SU-DHL-6 (cell line): ENCODE results near the gene PEX10.

ENCODE experiments used
- H2AFZ ChIP-seq: fragments of 200-600 bp; sonication (generic); 2 replicates; pipeline ENCODE4 v1.6.1; 2014; ENCODE audit warnings: low read depth, mild to moderate bottlenecking, moderate library complexity, mixed read lengths, antibody characterized with exemption, low read length; ENCODE audit not compliant: severe bottlenecking
- H3F3A ChIP-seq: fragments of 200-600 bp; shearing (Covaris generic); 2 replicates; pipeline ENCODE4 v1.6.0; 2016; ENCODE audit warnings: antibody characterized with exemption, mild to moderate bottlenecking; ENCODE audit not compliant: insufficient read depth
- H3K27ac ChIP-seq: fragments of 200-600 bp; sonication (generic); 2 replicates; pipeline ENCODE4 v1.5.1; 2016; ENCODE audit warnings: low read depth, mild to moderate bottlenecking, low read length, moderate library complexity, mixed read lengths
- H3K27me3 ChIP-seq: fragments of 200-600 bp; sonication (generic), shearing (Covaris generic); 2 replicates; pipeline ENCODE4 v1.6.0; 2014; ENCODE audit warnings: mild to moderate bottlenecking, low read length
- H3K36me3 ChIP-seq: fragments of 200-600 bp; sonication (generic); 2 replicates; pipeline ENCODE4 v1.6.1; 2014; ENCODE audit warnings: mild to moderate bottlenecking, low read length, mixed read lengths
- H3K4me2 ChIP-seq: fragments of 300-600, 200-600 bp; shearing (Covaris generic), sonication (generic); 2 replicates; pipeline ENCODE4 v1.6.0; 2014; ENCODE audit warnings: low read length, low read depth, mild to moderate bottlenecking; ENCODE audit not compliant: poor library complexity, severe bottlenecking
- H3K4me3 ChIP-seq: fragments of 200-600 bp; sonication (generic); 2 replicates; pipeline ENCODE4 v1.5.1; 2014; ENCODE audit warnings: antibody characterized with exemption, low read length, mild to moderate bottlenecking, mixed read lengths; ENCODE audit not compliant: insufficient read depth, poor library complexity, severe bottlenecking
- H3K79me2 ChIP-seq: fragments of 200-600 bp; sonication (generic); 2 replicates; pipeline ENCODE4 v1.6.1; 2014; ENCODE audit warnings: mild to moderate bottlenecking, low read length, moderate library complexity; ENCODE audit not compliant: insufficient read depth
- H3K9ac ChIP-seq: fragments of 200-600 bp; sonication (generic); 2 replicates; pipeline ENCODE4 v1.7.0; 2014; ENCODE audit warnings: mild to moderate bottlenecking, low read length
- H3K9me2 ChIP-seq: fragments of 200-600 bp; sonication (generic); replicated peaks from 2 replicates; pipeline ENCODE4 v1.6.1; 2014; ENCODE audit warnings: low read length; ENCODE audit not compliant: insufficient read depth
- H3K9me3 ChIP-seq: fragments of 200-600 bp; sonication (generic); 2 replicates; pipeline ENCODE4 v1.6.1; 2014; ENCODE audit warnings: low read length, mixed read lengths; ENCODE audit not compliant: insufficient read depth
- H4K20me1 ChIP-seq: fragments of 200-600 bp; sonication (generic); 2 replicates; pipeline ENCODE4 v1.6.1; 2014; ENCODE audit warnings: low read depth, mild to moderate bottlenecking, antibody characterized with exemption, low read length, moderate library complexity, mixed read lengths
- EZH2phosphoT487 ChIP-seq: fragments of 200-600 bp; sonication (generic), shearing (Covaris generic); conservative IDR thresholded peaks from 2 replicates; pipeline ENCODE4 v1.6.1; 2018; ENCODE audit warnings: mild to moderate bottlenecking, antibody characterized with exemption, low read length, moderate library complexity, mixed read lengths
- TF ChIP-seq, protein P1 (sequence below): fragments of 200-600 bp; sonication (generic); IDR thresholded peaks from one replicate; pipeline ENCODE4 v1.5.1; 2017; ENCODE audit warnings: antibody characterized with exemption, mild to moderate bottlenecking, low read length, moderate library complexity; ENCODE audit not compliant: insufficient read depth, poor library complexity, severe bottlenecking

The PEX10 gene

GRCh38 chr1:2438038-2438437, 25.7 kb upstream of the PEX10 start:
- H3K27me3 ChIP-seq: no peaks in the 10 kb centered on the region
- no peaks in the 10 kb centered on the region for H3K36me3 ChIP-seq
- TF ChIP-seq EZH2phosphoT487: no peak
- TF ChIP-seq, protein P1, sequence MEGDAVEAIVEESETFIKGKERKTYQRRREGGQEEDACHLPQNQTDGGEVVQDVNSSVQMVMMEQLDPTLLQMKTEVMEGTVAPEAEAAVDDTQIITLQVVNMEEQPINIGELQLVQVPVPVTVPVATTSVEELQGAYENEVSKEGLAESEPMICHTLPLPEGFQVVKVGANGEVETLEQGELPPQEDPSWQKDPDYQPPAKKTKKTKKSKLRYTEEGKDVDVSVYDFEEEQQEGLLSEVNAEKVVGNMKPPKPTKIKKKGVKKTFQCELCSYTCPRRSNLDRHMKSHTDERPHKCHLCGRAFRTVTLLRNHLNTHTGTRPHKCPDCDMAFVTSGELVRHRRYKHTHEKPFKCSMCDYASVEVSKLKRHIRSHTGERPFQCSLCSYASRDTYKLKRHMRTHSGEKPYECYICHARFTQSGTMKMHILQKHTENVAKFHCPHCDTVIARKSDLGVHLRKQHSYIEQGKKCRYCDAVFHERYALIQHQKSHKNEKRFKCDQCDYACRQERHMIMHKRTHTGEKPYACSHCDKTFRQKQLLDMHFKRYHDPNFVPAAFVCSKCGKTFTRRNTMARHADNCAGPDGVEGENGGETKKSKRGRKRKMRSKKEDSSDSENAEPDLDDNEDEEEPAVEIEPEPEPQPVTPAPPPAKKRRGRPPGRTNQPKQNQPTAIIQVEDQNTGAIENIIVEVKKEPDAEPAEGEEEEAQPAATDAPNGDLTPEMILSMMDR: no peak
- H4K20me1 ChIP-seq: no peaks in the 10 kb centered on the region
- no peak overlapping the region for H3K4me3 ChIP-seq
- H3K9me2 ChIP-seq: no peaks in the 10 kb centered on the region
- no peak overlapping the region for H3K9ac ChIP-seq
- H3K79me2 ChIP-seq: no peaks in the 10 kb centered on the region
- H3K9me3 ChIP-seq: no peaks in the 10 kb centered on the region
- no peaks in the 10 kb centered on the region for H3F3A ChIP-seq
- no peak overlapping the region for H2AFZ ChIP-seq
- H3K4me2 ChIP-seq: no peak overlapping the region
- no peak overlapping the region for H3K27ac ChIP-seq

DNA sequence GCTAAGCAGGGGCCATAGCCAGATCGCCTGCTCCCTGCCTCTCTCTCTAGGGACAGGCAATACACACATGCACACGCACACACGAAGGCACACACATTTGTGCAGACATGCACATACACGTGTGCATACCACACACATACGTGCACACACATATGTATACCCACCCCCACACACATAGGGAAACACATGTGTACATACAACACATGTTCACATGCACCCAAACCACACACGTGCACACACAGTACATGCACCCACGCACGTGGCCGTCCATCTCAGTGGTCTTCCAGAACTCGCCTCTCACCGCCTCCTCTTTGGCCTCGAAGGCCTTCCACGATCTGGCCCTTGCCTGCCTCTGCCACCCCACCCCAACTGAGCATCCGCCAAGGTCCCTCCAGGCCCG, 25.3 kb upstream of the PEX10 start:
- H3K36me3 ChIP-seq: no peaks in the 10 kb centered on the region
- H3K4me2 ChIP-seq: no peak overlapping the region
- no peaks in the 10 kb centered on the region for H3F3A ChIP-seq
- H4K20me1 ChIP-seq: no peaks in the 10 kb centered on the region
- no peaks in the 10 kb centered on the region for H3K9me2 ChIP-seq
- no peak overlapping the region for H2AFZ ChIP-seq
- no peaks in the 10 kb centered on the region for H3K27me3 ChIP-seq
- no peak for TF ChIP-seq EZH2phosphoT487
- TF ChIP-seq, protein P1: no peak
- H3K4me3 ChIP-seq: no peak overlapping the region
- no peak overlapping the region for H3K27ac ChIP-seq
- H3K79me2 ChIP-seq: no peaks in the 10 kb centered on the region
- no peak overlapping the region for H3K9ac ChIP-seq
- no peaks in the 10 kb centered on the region for H3K9me3 ChIP-seq

DNA sequence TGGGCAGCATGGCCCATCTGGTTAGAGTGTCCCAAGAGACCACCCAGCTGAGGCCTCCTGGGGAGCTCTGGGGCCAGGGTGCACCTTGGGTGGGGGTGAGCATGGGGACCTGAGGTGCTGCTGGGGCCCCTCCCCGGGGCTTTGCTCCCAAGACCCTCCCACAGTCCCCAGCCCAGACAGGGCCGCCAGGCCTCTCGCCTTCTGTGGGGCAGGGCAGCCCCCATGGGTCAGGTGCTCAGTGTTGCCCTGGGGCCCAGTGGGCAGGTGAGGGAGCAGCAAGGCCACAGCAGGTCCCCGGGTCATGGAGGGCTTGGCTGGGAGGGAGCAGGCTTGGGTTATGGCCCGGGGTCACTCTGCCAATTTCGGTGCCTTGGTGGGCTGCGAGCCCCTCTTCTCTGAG, 24.5 kb upstream of the PEX10 start:
- no peaks in the 10 kb centered on the region for H3K36me3 ChIP-seq
- H4K20me1 ChIP-seq: no peaks in the 10 kb centered on the region
- no peak overlapping the region for H3K9ac ChIP-seq
- no peaks in the 10 kb centered on the region for H3F3A ChIP-seq
- H3K9me2 ChIP-seq: no peaks in the 10 kb centered on the region
- H3K27me3 ChIP-seq: no peaks in the 10 kb centered on the region
- H3K4me3 ChIP-seq: no peak overlapping the region
- H2AFZ ChIP-seq: no peak overlapping the region
- H3K4me2 ChIP-seq: no peak overlapping the region
- TF ChIP-seq, protein P1: no peak
- no peak for TF ChIP-seq EZH2phosphoT487
- H3K27ac ChIP-seq: no peak overlapping the region
- H3K9me3 ChIP-seq: no peaks in the 10 kb centered on the region
- H3K79me2 ChIP-seq: no peaks in the 10 kb centered on the region
